Parathyroid adenoma (tissue), 2 donors: ENCODE data around the gene TIMM50.

Experiments
- H2AFZ ChIP-seq: fragments of 300-600 bp; sonication (generic); one replicate; pipeline ENCODE4 v1.7.0; 2017; ENCODE audit warnings: antibody characterized with exemption, mild to moderate bottlenecking
- H3K27ac ChIP-seq: fragments of 300-600 bp; sonication (generic); one replicate; pipeline ENCODE4 v1.7.0; 2017
- H3K27me3 ChIP-seq: fragments of 300-600 bp; sonication (generic); one replicate; pipeline ENCODE4 v1.7.0; 2017; ENCODE audit warnings: low read length; ENCODE audit not compliant: control insufficient read depth, insufficient read depth
- H3K36me3 ChIP-seq: fragments of 300-600 bp; sonication (generic); one replicate; pipeline ENCODE4 v1.7.0; 2017; ENCODE audit warnings: low read length; ENCODE audit not compliant: control insufficient read depth, insufficient read depth
- H3K4me1 ChIP-seq: fragments of 300-600 bp; sonication (generic); one replicate; pipeline ENCODE4 v1.7.0; 2017; ENCODE audit warnings: control low read depth
- H3K4me2 ChIP-seq: fragments of 300-600 bp; sonication (generic); one replicate; pipeline ENCODE4 v1.7.0; 2017; ENCODE audit warnings: low read length
- H3K4me3 ChIP-seq: fragments of 300-600 bp; sonication (generic); one replicate; pipeline ENCODE4 v1.7.0; 2017; ENCODE audit warnings: low read depth, low read length
- H3K79me2 ChIP-seq: fragments of 300-600 bp; sonication (generic); one replicate; pipeline ENCODE4 v1.7.0; 2017; ENCODE audit warnings: control low read depth
- H3K9ac ChIP-seq: fragments of 300-600 bp; sonication (generic); one replicate; pipeline ENCODE4 v1.7.0; 2017; ENCODE audit warnings: mild to moderate bottlenecking
- H3K9me3 ChIP-seq: fragments of 300-600 bp; sonication (generic); one replicate; pipeline ENCODE4 v1.7.0; 2017; ENCODE audit warnings: low read length; ENCODE audit not compliant: control insufficient read depth
- TF ChIP-seq, protein P1 (sequence below): fragments of 300-600 bp; sonication (generic); IDR thresholded peaks from one replicate; pipeline ENCODE4 v1.7.0; 2017; ENCODE audit warnings: antibody characterized with exemption, mild to moderate bottlenecking
- donor health status: primary hyperparathyroidism.

TIMM50 gene

DNA sequence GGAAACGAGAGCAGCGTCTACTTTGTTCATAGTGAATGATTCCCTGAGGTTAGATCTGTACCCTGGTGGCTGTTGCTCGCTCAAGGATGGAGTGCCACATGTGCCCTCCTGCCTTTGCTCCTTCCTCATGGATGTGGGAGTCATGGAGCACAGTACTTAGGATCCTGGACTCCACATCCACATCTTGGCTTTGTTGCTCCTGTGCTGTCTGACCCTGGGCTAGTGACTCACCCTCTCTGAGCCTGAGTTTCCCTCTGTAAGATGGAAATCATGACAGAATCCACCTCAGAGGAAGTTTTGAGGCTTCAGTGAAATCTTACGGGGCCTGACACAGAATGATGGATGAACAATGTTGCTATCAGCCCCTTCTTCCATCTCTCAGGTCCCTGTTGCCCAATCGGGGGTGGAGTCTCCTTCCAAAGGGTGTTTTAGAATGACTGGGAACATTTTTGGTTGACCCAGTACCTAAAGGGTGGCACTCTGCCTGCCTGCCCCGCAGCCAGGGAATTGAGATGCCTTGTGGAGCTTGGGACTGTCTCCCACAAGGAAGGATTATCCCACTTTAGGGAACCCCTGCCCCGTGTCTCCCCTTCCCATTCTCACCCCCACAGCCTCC, 9.8 kb upstream of the TIMM50 start:
- TF ChIP-seq, protein P1, sequence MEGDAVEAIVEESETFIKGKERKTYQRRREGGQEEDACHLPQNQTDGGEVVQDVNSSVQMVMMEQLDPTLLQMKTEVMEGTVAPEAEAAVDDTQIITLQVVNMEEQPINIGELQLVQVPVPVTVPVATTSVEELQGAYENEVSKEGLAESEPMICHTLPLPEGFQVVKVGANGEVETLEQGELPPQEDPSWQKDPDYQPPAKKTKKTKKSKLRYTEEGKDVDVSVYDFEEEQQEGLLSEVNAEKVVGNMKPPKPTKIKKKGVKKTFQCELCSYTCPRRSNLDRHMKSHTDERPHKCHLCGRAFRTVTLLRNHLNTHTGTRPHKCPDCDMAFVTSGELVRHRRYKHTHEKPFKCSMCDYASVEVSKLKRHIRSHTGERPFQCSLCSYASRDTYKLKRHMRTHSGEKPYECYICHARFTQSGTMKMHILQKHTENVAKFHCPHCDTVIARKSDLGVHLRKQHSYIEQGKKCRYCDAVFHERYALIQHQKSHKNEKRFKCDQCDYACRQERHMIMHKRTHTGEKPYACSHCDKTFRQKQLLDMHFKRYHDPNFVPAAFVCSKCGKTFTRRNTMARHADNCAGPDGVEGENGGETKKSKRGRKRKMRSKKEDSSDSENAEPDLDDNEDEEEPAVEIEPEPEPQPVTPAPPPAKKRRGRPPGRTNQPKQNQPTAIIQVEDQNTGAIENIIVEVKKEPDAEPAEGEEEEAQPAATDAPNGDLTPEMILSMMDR = no peak
- Histone ChIP-seq H3K9ac (no peak overlapping the region), H3K27me3 (no peaks in the 10 kb centered on the region), H3K36me3 (no peaks in the 10 kb centered on the region), H3K4me1 (no peaks in the 10 kb centered on the region), H3K27ac (no peak overlapping the region), H3K9me3 (no peaks in the 10 kb centered on the region), H3K4me2 (no peak overlapping the region), H3K79me2 (peaks cover 11% of the 10 kb centered on the region), H3K4me3 (no peak overlapping the region), H2AFZ (no peak overlapping the region)

GRCh38 chr19:39471756-39472536, 8.7 kb upstream of the TIMM50 start:
- TF ChIP-seq, protein P1 = no peak
- no peaks in the 10 kb centered on the region for H3K36me3 ChIP-seq
- no peaks in the 10 kb centered on the region for H3K9me3 ChIP-seq
- no peak overlapping the region for H2AFZ ChIP-seq
- H3K4me1 ChIP-seq = no peaks in the 10 kb centered on the region
- H3K79me2 ChIP-seq = peaks cover 10% of the 10 kb centered on the region
- no peaks in the 10 kb centered on the region for H3K27me3 ChIP-seq
- no peak overlapping the region for H3K4me3 ChIP-seq
- H3K9ac ChIP-seq = no peak overlapping the region
- H3K27ac ChIP-seq = no peak overlapping the region
- H3K4me2 ChIP-seq = no peak overlapping the region

DNA sequence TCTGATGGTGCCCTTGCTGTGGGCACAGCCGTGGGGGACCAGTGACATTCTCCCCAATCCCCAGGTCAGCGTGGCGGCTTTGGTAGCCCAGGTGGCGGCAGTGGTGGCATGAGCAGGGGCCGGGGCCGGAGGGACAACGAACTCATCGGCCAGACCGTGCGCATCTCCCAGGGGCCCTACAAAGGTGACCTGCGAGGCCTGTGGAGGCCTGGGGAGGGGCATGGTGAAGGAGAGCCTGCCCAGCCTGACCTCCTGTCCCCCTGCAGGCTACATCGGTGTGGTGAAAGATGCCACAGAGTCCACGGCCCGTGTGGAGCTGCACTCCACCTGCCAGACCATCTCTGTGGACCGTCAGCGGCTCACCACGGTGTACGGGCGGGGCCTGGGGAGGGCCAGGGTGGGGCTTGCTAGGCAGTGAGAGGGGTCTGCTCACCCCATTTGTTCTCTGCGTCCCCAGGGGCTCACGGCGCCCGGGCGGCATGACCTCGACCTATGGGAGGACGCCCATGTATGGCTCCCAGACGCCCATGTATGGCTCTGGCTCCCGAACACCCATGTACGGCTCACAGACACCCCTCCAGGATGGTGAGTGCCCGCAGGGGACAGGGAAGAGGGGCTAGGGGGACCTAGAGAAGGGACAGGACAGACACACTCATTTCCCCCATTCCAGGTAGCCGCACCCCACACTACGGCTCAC, 7.7 kb upstream of the TIMM50 start:
- no peaks in the 10 kb centered on the region for H3K36me3 ChIP-seq
- TF ChIP-seq, protein P1 = no peak

DNA sequence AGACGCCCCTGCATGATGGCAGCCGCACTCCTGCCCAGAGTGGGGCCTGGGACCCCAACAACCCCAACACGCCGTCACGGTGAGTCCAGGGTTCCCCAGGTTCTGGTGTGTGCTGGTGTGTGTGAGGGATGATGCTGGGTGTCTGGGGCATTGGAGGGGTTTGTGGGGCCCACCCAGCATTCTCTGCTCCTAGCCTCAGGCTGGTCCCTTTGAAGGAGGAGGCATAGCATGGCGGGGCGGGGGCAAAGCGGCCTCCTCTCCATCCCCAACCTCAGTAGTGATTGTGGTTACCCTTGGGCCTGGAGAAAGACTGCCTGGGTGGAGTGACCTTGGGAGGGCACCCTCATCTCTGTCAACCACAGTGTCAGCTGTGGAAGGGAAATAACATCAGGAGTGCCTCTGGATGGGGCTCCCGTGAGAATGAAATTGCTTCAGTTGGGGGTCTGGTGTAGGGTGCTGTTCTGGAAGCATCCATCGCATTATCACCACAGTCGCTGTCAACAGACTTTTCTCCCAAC, 7.1 kb upstream of the TIMM50 start:
- no peaks in the 10 kb centered on the region for H3K36me3 ChIP-seq
- peaks cover 6% of the 10 kb centered on the region for H3K79me2 ChIP-seq
- H3K27ac ChIP-seq = no peak overlapping the region
- no peak overlapping the region for H2AFZ ChIP-seq
- no peak overlapping the region for H3K4me3 ChIP-seq
- TF ChIP-seq, protein P1 = no peak
- H3K4me2 ChIP-seq = no peak overlapping the region
- H3K27me3 ChIP-seq = no peaks in the 10 kb centered on the region
- no peak overlapping the region for H3K9ac ChIP-seq
- H3K9me3 ChIP-seq = no peaks in the 10 kb centered on the region
- H3K4me1 ChIP-seq = no peaks in the 10 kb centered on the region

More for the DNA sequence above, 7.7 kb upstream of the TIMM50 start:
- Histone ChIP-seq H3K79me2 (peaks cover 10% of the 10 kb centered on the region), H2AFZ (no peak overlapping the region), H3K9ac (no peak overlapping the region), H3K9me3 (no peaks in the 10 kb centered on the region), H3K4me1 (no peaks in the 10 kb centered on the region), H3K4me2 (no peak overlapping the region), H3K4me3 (no peak overlapping the region), H3K27me3 (no peaks in the 10 kb centered on the region), H3K27ac (no peak overlapping the region)
